ENCODE measurements around the gene UST. TPM values are rescaled to one million over a fixed set of nuclear protein-coding genes. Genes with fewer than 3 reads are reported as not detected.

UST gene
- total RNA-seq, 1 experiment from 2014 or later, result 6.1 TPM

GRCh38 chr6:148869585-148869984, 122.8 kb downstream of the UST start:
- H3K4me3 ChIP-seq (replicated peaks in 1 of 2; ENCODE audit: low read depth in 1 of 2, low read length in 2 of 2), result no peak overlapping the region
- peak overlapping the region; percentile 26; the same call in 1 of the 2 replicates for H3K4me2 ChIP-seq (ENCODE audit: low read length)
- H4K20me1 ChIP-seq (ENCODE audit: insufficient read depth), result no peaks in the 10 kb centered on the region
- no peak overlapping the region for H3K9ac ChIP-seq (ENCODE audit: low read length)
- POLR2A ChIA-PET, result no interaction called here
- peaks cover 0 to 20% of the 10 kb centered on the region in 2 experiments; a peak in 2 of 4 replicates for H3K4me1 ChIP-seq (ENCODE audit: control insufficient read depth in 1 of 2, insufficient read depth in 2 of 2, low read length in 2 of 2)
- intact Hi-C loops (cut with micrococcal nuclease), result no loop called here
- BruUV-seq (replicated peaks), result no TSS peak
- no peak overlapping the region for H2AFZ ChIP-seq (ENCODE audit: low read depth, low read length, poor library complexity, severe bottlenecking)
- RAD21 ChIA-PET (ENCODE audit: low non-redundant PET in 1 of 2, low total read pairs in 2 of 2, uncharacterized antibody in 2 of 2, unreplicated experiment in 2 of 2), result no interaction called here
- no peak overlapping the region for H3K27ac ChIP-seq (ENCODE audit: low read depth, low read length)
- H3K9me2 ChIP-seq (ENCODE audit: insufficient read depth), result no peaks in the 10 kb centered on the region
- DNase-seq (ENCODE audit: low read depth, low spot score) (no peak), ATAC-seq (peak; percentile 49; the same call in 1 of the 2 replicates)
- no peaks in the 10 kb centered on the region for H3K36me3 ChIP-seq (ENCODE audit: control insufficient read depth in 1 of 2, insufficient read depth in 2 of 2, low read length in 2 of 2)
- H3K9me3 ChIP-seq (ENCODE audit: control insufficient read depth in 1 of 2, insufficient read depth in 1 of 2, low read depth in 1 of 2, low read length in 2 of 2), result no peaks in the 10 kb centered on the region
- TF ChIP-seq POLR2AphosphoS5 (IDR thresholded peaks at IDR 0.05; ENCODE audit: low read depth, low read length) (no peak), JUND (IDR thresholded peaks at IDR 0.05) (peak; percentile 45), FOSL1 (IDR thresholded peaks at IDR 0.05; ENCODE audit: low read depth) (peak; percentile 54; the same call in 1 of the 2 replicates)
- no peaks in the 10 kb centered on the region for H3K27me3 ChIP-seq (ENCODE audit: insufficient read depth, low read length)
- no peaks in the 10 kb centered on the region for H3K79me2 ChIP-seq (ENCODE audit: insufficient read depth, low read length)
- CTCF ChIA-PET, result no interaction called here

GRCh38 chr6:148873154-148873553, 126.3 kb downstream of the UST start:
- intact Hi-C loops (cut with micrococcal nuclease), result no loop called here
- ATAC-seq, result no peak
- no peaks in the 10 kb centered on the region for H3K9me3 ChIP-seq (ENCODE audit: control insufficient read depth in 1 of 2, insufficient read depth in 1 of 2, low read depth in 1 of 2, low read length in 2 of 2)
- no peak overlapping the region for H3K4me2 ChIP-seq (ENCODE audit: low read length)
- no peak overlapping the region for H3K4me3 ChIP-seq (replicated peaks in 1 of 2; ENCODE audit: low read depth in 1 of 2, low read length in 2 of 2)
- H3K79me2 ChIP-seq (ENCODE audit: insufficient read depth, low read length), result no peaks in the 10 kb centered on the region
- H4K20me1 ChIP-seq (ENCODE audit: insufficient read depth), result no peaks in the 10 kb centered on the region
- H3K9me2 ChIP-seq (ENCODE audit: insufficient read depth), result no peaks in the 10 kb centered on the region
- no peaks in the 10 kb centered on the region for H3K27me3 ChIP-seq (ENCODE audit: insufficient read depth, low read length)
- DNase-seq (ENCODE audit: low read depth, low spot score), result no peak
- H3K9ac ChIP-seq (ENCODE audit: low read length), result no peak overlapping the region
- H3K27ac ChIP-seq (ENCODE audit: low read depth, low read length), result no peak overlapping the region
- peaks cover 0 to 15% of the 10 kb centered on the region in 2 experiments; a peak in 2 of 4 replicates for H3K4me1 ChIP-seq (ENCODE audit: control insufficient read depth in 1 of 2, insufficient read depth in 2 of 2, low read length in 2 of 2)
- H2AFZ ChIP-seq (ENCODE audit: low read depth, low read length, poor library complexity, severe bottlenecking), result no peak overlapping the region
- no peaks in the 10 kb centered on the region for H3K36me3 ChIP-seq (ENCODE audit: control insufficient read depth in 1 of 2, insufficient read depth in 2 of 2, low read length in 2 of 2)
- RAD21 ChIA-PET (ENCODE audit: low non-redundant PET in 1 of 2, low total read pairs in 2 of 2, uncharacterized antibody in 2 of 2, unreplicated experiment in 2 of 2), result no interaction called here
- CTCF ChIA-PET, result no interaction called here
- no TSS peak for BruUV-seq (replicated peaks)
- POLR2A ChIA-PET, result no interaction called here
- TF ChIP-seq SRF (IDR thresholded peaks at IDR 0.05; ENCODE audit: low read depth) (no peak), EGR1 (IDR thresholded peaks at IDR 0.05; ENCODE audit: low read depth) (no peak), CTCF (IDR thresholded peaks at IDR 0.05 in 2 of 3, conservative IDR thresholded peaks at IDR 0.05 in 1 of 3; ENCODE audit: borderline replicate concordance in 1 of 3, insufficient read depth in 1 of 3, low read depth in 2 of 3, low read length in 2 of 3) (no peak), SP1 (IDR thresholded peaks at IDR 0.05; ENCODE audit: low read depth) (no peak), FOSL1 (IDR thresholded peaks at IDR 0.05; ENCODE audit: low read depth) (no peak), ZNF274 (IDR thresholded peaks at IDR 0.05; ENCODE audit: low read depth, low read length) (no peak), JUND (IDR thresholded peaks at IDR 0.05) (no peak), POLR2A (IDR thresholded peaks at IDR 0.05; ENCODE audit: borderline replicate concordance, extremely low read depth, insufficient read depth, insufficient read length) (no peak), YY1 (IDR thresholded peaks at IDR 0.05; ENCODE audit: extremely low read depth, insufficient replicate concordance, low read depth, low read length) (no peak), EZH2phosphoT487 (IDR thresholded peaks at IDR 0.05; ENCODE audit: borderline replicate concordance) (no peak), SIN3A (IDR thresholded peaks at IDR 0.05; ENCODE audit: low read depth) (no peak), CBX3 (IDR thresholded peaks at IDR 0.05; ENCODE audit: low read depth) (no peak), TCF7L2 (IDR thresholded peaks at IDR 0.05; ENCODE audit: borderline replicate concordance, extremely low read depth, insufficient read depth, insufficient read length) (no peak), EZH2 (IDR thresholded peaks at IDR 0.05) (no peak), ELF1 (IDR thresholded peaks at IDR 0.05; ENCODE audit: borderline replicate concordance, low read depth) (no peak)
- TF ChIP-seq, protein P1, sequence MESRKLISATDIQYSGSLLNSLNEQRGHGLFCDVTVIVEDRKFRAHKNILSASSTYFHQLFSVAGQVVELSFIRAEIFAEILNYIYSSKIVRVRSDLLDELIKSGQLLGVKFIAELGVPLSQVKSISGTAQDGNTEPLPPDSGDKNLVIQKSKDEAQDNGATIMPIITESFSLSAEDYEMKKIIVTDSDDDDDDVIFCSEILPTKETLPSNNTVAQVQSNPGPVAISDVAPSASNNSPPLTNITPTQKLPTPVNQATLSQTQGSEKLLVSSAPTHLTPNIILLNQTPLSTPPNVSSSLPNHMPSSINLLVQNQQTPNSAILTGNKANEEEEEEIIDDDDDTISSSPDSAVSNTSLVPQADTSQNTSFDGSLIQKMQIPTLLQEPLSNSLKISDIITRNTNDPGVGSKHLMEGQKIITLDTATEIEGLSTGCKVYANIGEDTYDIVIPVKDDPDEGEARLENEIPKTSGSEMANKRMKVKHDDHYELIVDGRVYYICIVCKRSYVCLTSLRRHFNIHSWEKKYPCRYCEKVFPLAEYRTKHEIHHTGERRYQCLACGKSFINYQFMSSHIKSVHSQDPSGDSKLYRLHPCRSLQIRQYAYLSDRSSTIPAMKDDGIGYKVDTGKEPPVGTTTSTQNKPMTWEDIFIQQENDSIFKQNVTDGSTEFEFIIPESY (IDR thresholded peaks at IDR 0.05; ENCODE audit: extremely low read depth, insufficient replicate concordance, low read length), result no peak
